GM13976 (cell line): ENCODE results near the gene MEIOSIN.
"Not testable (repeated sequence)": the region's sequence is repeated elsewhere in the genome, so short reads cannot be mapped to it uniquely, and the experiment has no call there.

Experiments used
- DNase-seq: peaks from one replicate; pipeline ENCODE4 v3.0.0; 2012; ENCODE audit warnings: low spot score
- in situ Hi-C: fragments of 300-500 bp; cut with MboI; formaldehyde crosslinking; loops from one replicate; pipeline ENCODE4 v1.12.0; 2022; ENCODE audit warnings: low sequenced_read_pairs, mixed read lengths, inconsistent platforms; ENCODE audit not compliant: unreplicated experiment
- TF ChIP-seq, protein P1 (sequence below): IDR thresholded peaks from 2 replicates; pipeline ENCODE4 v1.5.1; 2012; ENCODE audit warnings: borderline replicate concordance, mild to moderate bottlenecking; ENCODE audit not compliant: insufficient read depth; ENCODE audit errors: extremely low read depth, missing control alignments, control extremely low read depth

Gene MEIOSIN

DNA sequence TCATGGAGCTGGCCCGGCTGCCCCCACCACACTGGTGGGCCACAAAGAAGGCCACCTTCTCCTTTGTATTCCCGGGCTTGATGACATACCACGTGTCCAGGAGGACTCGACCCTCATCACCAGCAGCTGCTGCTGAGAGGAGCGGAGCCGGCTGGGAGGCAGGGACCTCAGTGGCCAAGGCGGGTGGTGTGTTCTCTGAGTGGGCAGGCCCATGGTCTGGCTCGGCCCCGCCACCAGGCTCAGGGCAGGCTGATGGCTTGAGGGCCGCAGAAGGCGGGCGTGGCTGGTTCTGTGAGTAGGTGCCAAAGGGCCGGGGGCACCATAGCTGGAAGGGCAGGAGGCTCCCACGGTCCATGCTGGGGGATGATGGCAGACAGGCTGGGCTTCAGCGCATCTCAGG is 20.1 kb upstream of the MEIOSIN start:
- TF ChIP-seq, protein P1, sequence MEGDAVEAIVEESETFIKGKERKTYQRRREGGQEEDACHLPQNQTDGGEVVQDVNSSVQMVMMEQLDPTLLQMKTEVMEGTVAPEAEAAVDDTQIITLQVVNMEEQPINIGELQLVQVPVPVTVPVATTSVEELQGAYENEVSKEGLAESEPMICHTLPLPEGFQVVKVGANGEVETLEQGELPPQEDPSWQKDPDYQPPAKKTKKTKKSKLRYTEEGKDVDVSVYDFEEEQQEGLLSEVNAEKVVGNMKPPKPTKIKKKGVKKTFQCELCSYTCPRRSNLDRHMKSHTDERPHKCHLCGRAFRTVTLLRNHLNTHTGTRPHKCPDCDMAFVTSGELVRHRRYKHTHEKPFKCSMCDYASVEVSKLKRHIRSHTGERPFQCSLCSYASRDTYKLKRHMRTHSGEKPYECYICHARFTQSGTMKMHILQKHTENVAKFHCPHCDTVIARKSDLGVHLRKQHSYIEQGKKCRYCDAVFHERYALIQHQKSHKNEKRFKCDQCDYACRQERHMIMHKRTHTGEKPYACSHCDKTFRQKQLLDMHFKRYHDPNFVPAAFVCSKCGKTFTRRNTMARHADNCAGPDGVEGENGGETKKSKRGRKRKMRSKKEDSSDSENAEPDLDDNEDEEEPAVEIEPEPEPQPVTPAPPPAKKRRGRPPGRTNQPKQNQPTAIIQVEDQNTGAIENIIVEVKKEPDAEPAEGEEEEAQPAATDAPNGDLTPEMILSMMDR: no peak
- no peak for DNase-seq
- in situ Hi-C loops: no loop called here

GRCh38 chr19:45715139-45715538 is 18.1 kb upstream of the MEIOSIN start:
- DNase-seq: no peak
- TF ChIP-seq, protein P1: no peak
- in situ Hi-C loops: no loop called here

- in situ Hi-C loops: no loop called here
- DNase-seq: no peak
- TF ChIP-seq, protein P1: no peak
Measured at GRCh38 chr19:45716359-45717130, 16.7 kb upstream of the MEIOSIN start.

GRCh38 chr19:45717131-45717982 is 15.9 kb upstream of the MEIOSIN start:
- peak; percentile 98 for DNase-seq
- in situ Hi-C loops: no loop called here
- TF ChIP-seq, protein P1: no peak

GRCh38 chr19:45717983-45718650 is 15.1 kb upstream of the MEIOSIN start:
- in situ Hi-C loops: no loop called here
- DNase-seq: no peak
- TF ChIP-seq, protein P1: no peak

DNA sequence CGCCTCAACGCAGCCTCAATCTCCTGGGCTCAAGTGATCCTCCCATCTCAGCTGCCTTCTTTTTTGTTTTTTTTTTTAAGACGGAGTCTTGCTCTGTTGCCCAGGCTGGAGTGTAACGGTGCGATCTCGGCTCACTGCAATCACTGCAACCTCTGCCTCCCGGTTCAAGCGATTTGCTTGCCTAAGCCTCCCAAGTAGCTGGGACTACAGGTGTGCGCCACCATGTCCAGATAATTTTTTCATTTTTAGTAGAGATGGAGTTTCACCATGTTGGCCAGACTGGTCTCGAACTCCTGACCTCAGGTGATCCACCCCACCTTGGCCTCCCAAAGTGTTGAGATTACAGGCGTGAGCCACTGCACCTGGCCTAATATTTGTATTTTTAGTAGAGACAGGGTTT is 13.2 kb upstream of the MEIOSIN start:
- DNase-seq, in situ Hi-C loops: not testable (repeated sequence)

DNA sequence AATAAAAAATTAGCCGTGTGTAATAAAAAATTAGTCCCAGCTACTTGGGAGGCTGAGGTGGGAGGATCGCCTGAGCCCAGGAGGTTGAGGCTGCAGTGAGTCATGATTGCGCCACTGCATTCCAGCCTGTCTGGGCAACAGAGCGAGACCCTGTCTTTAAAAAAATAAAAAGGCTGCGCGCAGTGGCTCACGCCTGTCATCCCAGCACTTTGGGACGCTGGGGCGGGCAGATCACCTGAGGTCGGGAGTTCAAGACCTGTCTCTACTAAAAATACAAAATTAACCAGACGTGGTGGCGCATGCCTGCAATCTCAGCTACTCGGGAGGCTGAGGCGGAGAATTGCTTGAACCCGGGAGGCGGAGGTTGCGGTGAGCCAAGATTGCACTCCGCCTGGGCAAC is 4.6 kb upstream of the MEIOSIN start:
- in situ Hi-C loops, DNase-seq: not testable (repeated sequence)
